ENCODE measurements around the gene PCGF6. TPM values are rescaled to one million over a fixed set of nuclear protein-coding genes. Genes with fewer than 3 reads are reported as not detected.

Gene PCGF6

GRCh38 chr10:103256613-103257012 lies 94.3 kb downstream of the PCGF6 start:
- H2BK15ac ChIP-seq (ENCODE audit: low read depth, poor library complexity, severe bottlenecking): no peak overlapping the region
- H3K9ac ChIP-seq (ENCODE audit: low read length): no peak overlapping the region
- H2BK120ac ChIP-seq (ENCODE audit: low read depth, low read length): no peak overlapping the region
- H3K36me3 ChIP-seq (ENCODE audit: control insufficient read depth in 1 of 2, insufficient read depth in 2 of 2, low read depth in 1 of 2, low read length in 2 of 2): no peaks in the 10 kb centered on the region
- H3K79me1 ChIP-seq (replicated peaks; ENCODE audit: low read length, poor library complexity, severe bottlenecking): no peaks in the 10 kb centered on the region
- H3K27me3 ChIP-seq (ENCODE audit: control insufficient read depth in 1 of 2, insufficient read depth in 1 of 2, low read length in 2 of 2): peaks cover 0 to 2% of the 10 kb centered on the region in 2 experiments
- H3K14ac ChIP-seq (ENCODE audit: low read length in 2 of 2): no peak overlapping the region
- WGBS: no CpG with 5 or more reads among the region's 1 CpG
- H4K8ac ChIP-seq (ENCODE audit: low read length): no peak overlapping the region
- no peak overlapping the region for H3K18ac ChIP-seq (ENCODE audit: low read depth in 1 of 2, low read length in 2 of 2)
- H3K23ac ChIP-seq (ENCODE audit: low read length in 2 of 2): no peak overlapping the region
- H2AK5ac ChIP-seq (ENCODE audit: low read length, severe bottlenecking): no peak overlapping the region
- no peak overlapping the region for H2AFZ ChIP-seq (ENCODE audit: low read depth, low read length)
- H3K4me1 ChIP-seq (ENCODE audit: control insufficient read depth, insufficient read depth, low read depth, low read length): no peaks in the 10 kb centered on the region
- no peak overlapping the region for H3K27ac ChIP-seq (ENCODE audit: low read length, poor library complexity, severe bottlenecking)
- H2BK12ac ChIP-seq (ENCODE audit: low read length in 2 of 2): no peak overlapping the region
- no peak overlapping the region for H2BK5ac ChIP-seq (ENCODE audit: low read depth, low read length, poor library complexity, severe bottlenecking)
- H3K4me2 ChIP-seq (ENCODE audit: low read length, poor library complexity, severe bottlenecking): no peak overlapping the region
- peaks cover 10% of the 10 kb centered on the region for H3K9me3 ChIP-seq (ENCODE audit: control insufficient read depth, low read length)
- no peak overlapping the region for H4K91ac ChIP-seq (ENCODE audit: low read length)
- no peak overlapping the region for H3K4me3 ChIP-seq (ENCODE audit: insufficient read depth in 1 of 2, low read depth in 1 of 2, low read length in 2 of 2)
- no peak overlapping the region for H3K4ac ChIP-seq (ENCODE audit: low read depth in 1 of 2, low read length in 2 of 2)
- no peak for DNase-seq

GRCh38 chr10:103254538-103255325 lies 96.2 kb downstream of the PCGF6 start:
- DNase-seq: no peak
- H4K91ac ChIP-seq (ENCODE audit: low read length): no peak overlapping the region
- no peak overlapping the region for H2BK5ac ChIP-seq (ENCODE audit: low read depth, low read length, poor library complexity, severe bottlenecking)
- no peak overlapping the region for H2BK15ac ChIP-seq (ENCODE audit: low read depth, poor library complexity, severe bottlenecking)
- no peak overlapping the region for H3K27ac ChIP-seq (ENCODE audit: low read length, poor library complexity, severe bottlenecking)
- H3K4me2 ChIP-seq (ENCODE audit: low read length, poor library complexity, severe bottlenecking): no peak overlapping the region
- no peaks in the 10 kb centered on the region for H3K36me3 ChIP-seq (ENCODE audit: control insufficient read depth in 1 of 2, insufficient read depth in 2 of 2, low read depth in 1 of 2, low read length in 2 of 2)
- no peak overlapping the region for H2AFZ ChIP-seq (ENCODE audit: low read depth, low read length)
- H3K27me3 ChIP-seq (ENCODE audit: control insufficient read depth in 1 of 2, insufficient read depth in 1 of 2, low read length in 2 of 2): no peaks in the 10 kb centered on the region
- H2BK12ac ChIP-seq (ENCODE audit: low read length in 2 of 2): no peak overlapping the region
- no peak overlapping the region for H3K9ac ChIP-seq (ENCODE audit: low read length)
- H3K79me1 ChIP-seq (replicated peaks; ENCODE audit: low read length, poor library complexity, severe bottlenecking): no peaks in the 10 kb centered on the region
- no peak overlapping the region for H2AK5ac ChIP-seq (ENCODE audit: low read length, severe bottlenecking)
- no peak overlapping the region for H3K18ac ChIP-seq (ENCODE audit: low read depth in 1 of 2, low read length in 2 of 2)
- 54% methylated on average over 3 of the region's 4 CpGs for WGBS
- no peak overlapping the region for H3K23ac ChIP-seq (ENCODE audit: low read length in 2 of 2)
- no peak overlapping the region for H4K8ac ChIP-seq (ENCODE audit: low read length)
- no peak overlapping the region for H3K4ac ChIP-seq (ENCODE audit: low read depth in 1 of 2, low read length in 2 of 2)
- no peak overlapping the region for H3K14ac ChIP-seq (ENCODE audit: low read length in 2 of 2)
- H3K9me3 ChIP-seq (ENCODE audit: control insufficient read depth, low read length): peaks cover 7% of the 10 kb centered on the region
- H3K4me1 ChIP-seq (ENCODE audit: control insufficient read depth, insufficient read depth, low read depth, low read length): no peaks in the 10 kb centered on the region
- no peak overlapping the region for H3K4me3 ChIP-seq (ENCODE audit: insufficient read depth in 1 of 2, low read depth in 1 of 2, low read length in 2 of 2)
- H2BK120ac ChIP-seq (ENCODE audit: low read depth, low read length): no peak overlapping the region

- no peak overlapping the region for H3K27ac ChIP-seq (ENCODE audit: low read length, poor library complexity, severe bottlenecking)
- no peak overlapping the region for H2BK12ac ChIP-seq (ENCODE audit: low read length in 2 of 2)
- no peak overlapping the region for H3K4me3 ChIP-seq (ENCODE audit: insufficient read depth in 1 of 2, low read depth in 1 of 2, low read length in 2 of 2)
- no peak overlapping the region for H3K9ac ChIP-seq (ENCODE audit: low read length)
- DNase-seq: no peak
- H2AFZ ChIP-seq (ENCODE audit: low read depth, low read length): no peak overlapping the region
- H3K36me3 ChIP-seq (ENCODE audit: control insufficient read depth in 1 of 2, insufficient read depth in 2 of 2, low read depth in 1 of 2, low read length in 2 of 2): no peaks in the 10 kb centered on the region
- no peaks in the 10 kb centered on the region for H3K4me1 ChIP-seq (ENCODE audit: control insufficient read depth, insufficient read depth, low read depth, low read length)
- WGBS: 87% methylated on average over 3 of the region's 3 CpGs
- peaks cover 3% of the 10 kb centered on the region for H3K9me3 ChIP-seq (ENCODE audit: control insufficient read depth, low read length)
- H2BK5ac ChIP-seq (ENCODE audit: low read depth, low read length, poor library complexity, severe bottlenecking): no peak overlapping the region
- H3K4me2 ChIP-seq (ENCODE audit: low read length, poor library complexity, severe bottlenecking): no peak overlapping the region
- H2BK120ac ChIP-seq (ENCODE audit: low read depth, low read length): no peak overlapping the region
- H4K8ac ChIP-seq (ENCODE audit: low read length): no peak overlapping the region
- H3K79me1 ChIP-seq (replicated peaks; ENCODE audit: low read length, poor library complexity, severe bottlenecking): no peaks in the 10 kb centered on the region
- no peak overlapping the region for H3K14ac ChIP-seq (ENCODE audit: low read length in 2 of 2)
- H3K23ac ChIP-seq (ENCODE audit: low read length in 2 of 2): no peak overlapping the region
- no peak overlapping the region for H2BK15ac ChIP-seq (ENCODE audit: low read depth, poor library complexity, severe bottlenecking)
- H4K91ac ChIP-seq (ENCODE audit: low read length): no peak overlapping the region
- no peak overlapping the region for H3K18ac ChIP-seq (ENCODE audit: low read depth in 1 of 2, low read length in 2 of 2)
- no peaks in the 10 kb centered on the region for H3K27me3 ChIP-seq (ENCODE audit: control insufficient read depth in 1 of 2, insufficient read depth in 1 of 2, low read length in 2 of 2)
- H3K4ac ChIP-seq (ENCODE audit: low read depth in 1 of 2, low read length in 2 of 2): no peak overlapping the region
- H2AK5ac ChIP-seq (ENCODE audit: low read length, severe bottlenecking): no peak overlapping the region
Observed at GRCh38 chr10:103254113-103254512, 96.8 kb downstream of the PCGF6 start.

Small RNAs within 50 kb of the gene (small RNA-seq; reads per million reads assigned to genes)
- not detected for gene RNU11-3P (ENCODE audit: low read depth)

All from mesenchymal stem cell (in vitro differentiated cells and primary cell).